Measurements from ENCODE around the gene HGFAC.

HGFAC gene

DNA sequence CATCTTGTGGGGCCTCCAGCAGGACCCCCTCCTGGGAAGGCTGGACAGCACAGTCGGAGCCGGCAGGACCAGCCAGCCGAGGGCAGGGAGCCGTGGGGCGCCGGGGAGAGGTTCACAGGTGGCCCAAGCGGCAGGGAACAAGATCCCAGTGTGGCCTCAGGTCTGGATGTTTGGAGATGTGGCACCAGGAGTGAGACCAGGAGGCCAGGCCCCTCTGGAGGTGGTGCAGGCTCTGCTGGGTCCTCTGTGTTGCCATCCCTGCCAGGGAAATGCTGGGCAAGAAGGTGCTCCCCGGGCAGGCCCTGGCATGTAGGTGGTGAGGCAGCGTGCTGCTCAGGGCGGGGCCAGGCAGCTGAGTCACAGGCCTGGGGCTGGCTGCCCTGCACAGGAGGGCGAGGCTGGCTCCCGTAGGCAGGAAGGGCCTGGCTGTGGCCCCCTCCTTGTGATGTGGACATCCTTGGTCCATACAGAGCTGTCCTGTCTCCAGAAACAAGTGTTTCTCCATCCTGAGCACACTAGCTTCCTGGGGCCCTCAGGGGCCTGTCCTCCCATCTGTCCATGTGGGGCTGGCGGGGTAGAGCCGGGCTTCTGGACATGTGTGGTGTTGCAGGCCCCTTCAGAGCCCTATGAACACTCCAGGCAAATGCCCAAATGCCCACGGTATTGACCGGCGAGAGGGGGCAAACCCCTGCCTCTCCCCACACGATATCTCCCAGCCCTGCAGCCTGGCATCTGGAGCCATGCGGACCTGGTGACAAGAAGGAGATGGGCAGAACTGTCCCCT is 4.8 kb upstream of the HGFAC start:
- TF ChIP-seq EP300 (IDR thresholded peaks at IDR 0.05; ENCODE audit: borderline replicate concordance) (peak; percentile 73), RAD21 (IDR thresholded peaks at IDR 0.05; ENCODE audit: low read depth) (no peak), TCF12 (IDR thresholded peaks at IDR 0.05; ENCODE audit: low read depth) (peak; percentile 80)
- TF ChIP-seq, protein P1, sequence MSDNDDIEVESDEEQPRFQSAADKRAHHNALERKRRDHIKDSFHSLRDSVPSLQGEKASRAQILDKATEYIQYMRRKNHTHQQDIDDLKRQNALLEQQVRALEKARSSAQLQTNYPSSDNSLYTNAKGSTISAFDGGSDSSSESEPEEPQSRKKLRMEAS (IDR thresholded peaks at IDR 0.05): peak; percentile 86

- peak; percentile 62; the same call in 1 of the 2 replicates for TF ChIP-seq ZBTB7A (IDR thresholded peaks at IDR 0.05; ENCODE audit: low read depth)
- TF ChIP-seq, protein P2, sequence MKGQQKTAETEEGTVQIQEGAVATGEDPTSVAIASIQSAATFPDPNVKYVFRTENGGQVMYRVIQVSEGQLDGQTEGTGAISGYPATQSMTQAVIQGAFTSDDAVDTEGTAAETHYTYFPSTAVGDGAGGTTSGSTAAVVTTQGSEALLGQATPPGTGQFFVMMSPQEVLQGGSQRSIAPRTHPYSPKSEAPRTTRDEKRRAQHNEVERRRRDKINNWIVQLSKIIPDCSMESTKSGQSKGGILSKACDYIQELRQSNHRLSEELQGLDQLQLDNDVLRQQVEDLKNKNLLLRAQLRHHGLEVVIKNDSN (IDR thresholded peaks at IDR 0.05): no peak
- TF ChIP-seq, protein P1 (IDR thresholded peaks at IDR 0.05): no peak
- no peak for TF ChIP-seq EGR1 (IDR thresholded peaks at IDR 0.05)
Observed at GRCh38 chr4:3437582-3437936, 4.2 kb upstream of the HGFAC start.

DNA sequence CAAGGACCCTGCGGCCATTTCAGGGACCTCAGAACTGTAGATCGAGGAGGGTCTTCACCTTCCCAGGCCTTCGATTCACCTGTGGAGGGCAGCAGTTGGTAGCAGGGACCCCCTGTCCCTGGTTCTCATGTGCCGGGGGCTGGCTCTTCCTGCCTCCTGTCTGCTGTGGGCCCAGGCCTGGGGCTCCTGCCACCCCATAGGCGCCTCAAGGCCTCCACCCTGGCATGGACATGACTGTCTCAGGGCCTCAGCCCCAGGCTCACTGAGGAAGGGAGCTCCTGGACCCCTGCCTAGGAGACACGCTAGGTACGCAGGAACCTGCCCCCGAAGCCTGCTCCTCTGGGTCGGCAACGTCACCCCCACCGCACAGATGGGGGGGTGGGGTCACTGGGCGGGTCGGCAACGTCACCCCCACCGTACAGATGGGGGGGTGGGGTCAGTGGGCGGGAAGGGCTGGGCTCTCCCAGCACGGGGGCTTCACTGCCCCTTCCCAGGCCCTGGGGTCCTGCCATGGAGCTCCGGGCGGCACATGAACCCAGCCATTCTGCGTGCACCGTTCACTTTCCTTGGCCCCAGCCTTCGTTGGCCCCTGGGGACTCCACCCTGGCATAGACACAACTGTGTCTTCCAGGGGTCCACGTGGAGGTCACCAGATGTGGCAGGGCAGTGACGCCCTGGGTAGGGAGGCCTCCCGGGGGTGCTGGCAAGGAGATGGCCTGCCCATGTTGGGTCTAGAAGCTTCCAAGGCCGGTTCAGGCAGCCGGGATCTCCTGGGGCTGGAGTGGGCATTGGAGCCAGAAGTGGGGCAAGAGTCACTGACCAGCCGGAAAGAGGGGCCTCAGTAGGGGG is 3.5 kb upstream of the HGFAC start:
- no peak for TF ChIP-seq TAF1 (IDR thresholded peaks at IDR 0.05; ENCODE audit: low read depth)
- no peak for TF ChIP-seq TEAD4 (IDR thresholded peaks at IDR 0.05)
- TF ChIP-seq NFIC (IDR thresholded peaks at IDR 0.05): no peak
- no peak for TF ChIP-seq EGR1 (IDR thresholded peaks at IDR 0.05)
- no peak for TF ChIP-seq CREB1 (IDR thresholded peaks at IDR 0.05; ENCODE audit: low read depth)
- no peak for TF ChIP-seq TCF12 (IDR thresholded peaks at IDR 0.05; ENCODE audit: low read depth)
- no peak for TF ChIP-seq CEBPB (IDR thresholded peaks at IDR 0.05)
- TF ChIP-seq, protein P2 (IDR thresholded peaks at IDR 0.05): no peak
- no peak for TF ChIP-seq EP300 (IDR thresholded peaks at IDR 0.05; ENCODE audit: borderline replicate concordance)
- TF ChIP-seq RAD21 (IDR thresholded peaks at IDR 0.05; ENCODE audit: low read depth): no peak
- no peak for TF ChIP-seq YY1 (IDR thresholded peaks at IDR 0.05; ENCODE audit: low read depth)
- TF ChIP-seq REST (IDR thresholded peaks at IDR 0.05; ENCODE audit: low read depth): no peak
- TF ChIP-seq ZBTB7A (IDR thresholded peaks at IDR 0.05; ENCODE audit: low read depth): no peak
- TF ChIP-seq, protein P1 (IDR thresholded peaks at IDR 0.05): no peak
- no peak for TF ChIP-seq FOXM1 (IDR thresholded peaks at IDR 0.05; ENCODE audit: borderline replicate concordance, low read depth)

- no peak for TF ChIP-seq REST (IDR thresholded peaks at IDR 0.05; ENCODE audit: low read depth)
- no peak for TF ChIP-seq ZBTB7A (IDR thresholded peaks at IDR 0.05; ENCODE audit: low read depth)
- no peak for TF ChIP-seq EP300 (IDR thresholded peaks at IDR 0.05; ENCODE audit: borderline replicate concordance)
- TF ChIP-seq TEAD4 (IDR thresholded peaks at IDR 0.05): no peak
- TF ChIP-seq TCF12 (IDR thresholded peaks at IDR 0.05; ENCODE audit: low read depth): no peak
- no peak for TF ChIP-seq CEBPB (IDR thresholded peaks at IDR 0.05)
- no peak for TF ChIP-seq TAF1 (IDR thresholded peaks at IDR 0.05; ENCODE audit: low read depth)
- no peak for TF ChIP-seq FOXM1 (IDR thresholded peaks at IDR 0.05; ENCODE audit: borderline replicate concordance, low read depth)
- TF ChIP-seq, protein P1 (IDR thresholded peaks at IDR 0.05): no peak
- no peak for TF ChIP-seq YY1 (IDR thresholded peaks at IDR 0.05; ENCODE audit: low read depth)
- no peak for TF ChIP-seq EGR1 (IDR thresholded peaks at IDR 0.05)
- TF ChIP-seq RAD21 (IDR thresholded peaks at IDR 0.05; ENCODE audit: low read depth): no peak
- no peak for TF ChIP-seq NFIC (IDR thresholded peaks at IDR 0.05)
- TF ChIP-seq, protein P2 (IDR thresholded peaks at IDR 0.05): no peak
- no peak for TF ChIP-seq CREB1 (IDR thresholded peaks at IDR 0.05; ENCODE audit: low read depth)
Observed at GRCh38 chr4:3438847-3439180, 3.0 kb upstream of the HGFAC start.
